Measurements from ENCODE around the gene WDR19. TPM values are rescaled to one million over a fixed set of nuclear protein-coding genes. Genes with fewer than 3 reads are reported as not detected.

WDR19 gene
- total and polyA plus RNA-seq, 2 donors (not counting 1 experiment from before 2014, with no cell fraction given): 34.8 to 36.0 TPM

DNA sequence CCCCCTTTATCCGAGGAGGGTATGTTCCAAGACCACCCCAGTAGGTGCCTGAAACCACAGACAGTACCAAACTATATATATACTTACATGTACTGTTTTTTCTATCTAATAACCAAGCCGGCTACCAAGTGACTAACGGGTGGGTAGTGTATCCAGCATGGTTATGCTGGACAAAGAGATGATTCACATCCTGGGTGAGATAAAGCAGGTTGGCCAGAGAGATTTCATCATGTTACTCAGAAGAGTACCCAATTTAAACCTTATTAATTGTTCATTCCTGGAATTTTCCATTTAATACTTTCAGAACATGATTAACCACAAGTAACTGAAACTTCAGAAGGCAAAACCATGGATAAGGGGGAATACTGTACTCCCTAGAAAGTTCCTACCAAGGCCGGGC is 137.3 kb downstream of the WDR19 start:
- H3K4me3 ChIP-seq (replicated peaks in 1 of 4; ENCODE audit: control extremely low read depth in 1 of 4, insufficient read depth in 1 of 4, low read depth in 3 of 4, low read length in 4 of 4): no peak overlapping the region
- H3K4me2 ChIP-seq (ENCODE audit: extremely low read depth, insufficient read depth, low read length): no peak overlapping the region
- TF ChIP-seq EZH2 (IDR thresholded peaks at IDR 0.05; ENCODE audit: low read length, missing control alignments): no peak
- TF ChIP-seq, protein P1, sequence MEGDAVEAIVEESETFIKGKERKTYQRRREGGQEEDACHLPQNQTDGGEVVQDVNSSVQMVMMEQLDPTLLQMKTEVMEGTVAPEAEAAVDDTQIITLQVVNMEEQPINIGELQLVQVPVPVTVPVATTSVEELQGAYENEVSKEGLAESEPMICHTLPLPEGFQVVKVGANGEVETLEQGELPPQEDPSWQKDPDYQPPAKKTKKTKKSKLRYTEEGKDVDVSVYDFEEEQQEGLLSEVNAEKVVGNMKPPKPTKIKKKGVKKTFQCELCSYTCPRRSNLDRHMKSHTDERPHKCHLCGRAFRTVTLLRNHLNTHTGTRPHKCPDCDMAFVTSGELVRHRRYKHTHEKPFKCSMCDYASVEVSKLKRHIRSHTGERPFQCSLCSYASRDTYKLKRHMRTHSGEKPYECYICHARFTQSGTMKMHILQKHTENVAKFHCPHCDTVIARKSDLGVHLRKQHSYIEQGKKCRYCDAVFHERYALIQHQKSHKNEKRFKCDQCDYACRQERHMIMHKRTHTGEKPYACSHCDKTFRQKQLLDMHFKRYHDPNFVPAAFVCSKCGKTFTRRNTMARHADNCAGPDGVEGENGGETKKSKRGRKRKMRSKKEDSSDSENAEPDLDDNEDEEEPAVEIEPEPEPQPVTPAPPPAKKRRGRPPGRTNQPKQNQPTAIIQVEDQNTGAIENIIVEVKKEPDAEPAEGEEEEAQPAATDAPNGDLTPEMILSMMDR (conservative IDR thresholded peaks at IDR 0.05 in 1 of 2, IDR thresholded peaks at IDR 0.05 in 1 of 2; ENCODE audit: low read depth in 1 of 2, low read length in 2 of 2): no peak
- no peaks in the 10 kb centered on the region for H4K20me1 ChIP-seq (ENCODE audit: control insufficient read depth, extremely low read depth, insufficient read depth, low read length)
- peak; percentile 82 to 97 for DNase-seq (ENCODE audit: low read depth in 2 of 2)
- H3K79me2 ChIP-seq (ENCODE audit: control insufficient read depth, insufficient read depth, low read length): no peaks in the 10 kb centered on the region
- peaks cover 3% of the 10 kb centered on the region for H3K36me3 ChIP-seq (ENCODE audit: control insufficient read depth, insufficient read depth, low read length)
- peaks cover 4% of the 10 kb centered on the region for H3K4me1 ChIP-seq (ENCODE audit: control insufficient read depth, extremely low read depth, insufficient read depth, low read length)
- H3K27me3 ChIP-seq (ENCODE audit: control insufficient read depth, insufficient read depth, low read length): no peaks in the 10 kb centered on the region
- H2AFZ ChIP-seq (ENCODE audit: low read length): no peak overlapping the region
- H3K9ac ChIP-seq (ENCODE audit: insufficient read depth, low read length): no peak overlapping the region
- peak overlapping the region; percentile 14 for H3K27ac ChIP-seq (ENCODE audit: insufficient read depth, low read length)
- no peaks in the 10 kb centered on the region for H3K9me3 ChIP-seq (ENCODE audit: control insufficient read depth, insufficient read depth, low read depth, low read length)

DNA sequence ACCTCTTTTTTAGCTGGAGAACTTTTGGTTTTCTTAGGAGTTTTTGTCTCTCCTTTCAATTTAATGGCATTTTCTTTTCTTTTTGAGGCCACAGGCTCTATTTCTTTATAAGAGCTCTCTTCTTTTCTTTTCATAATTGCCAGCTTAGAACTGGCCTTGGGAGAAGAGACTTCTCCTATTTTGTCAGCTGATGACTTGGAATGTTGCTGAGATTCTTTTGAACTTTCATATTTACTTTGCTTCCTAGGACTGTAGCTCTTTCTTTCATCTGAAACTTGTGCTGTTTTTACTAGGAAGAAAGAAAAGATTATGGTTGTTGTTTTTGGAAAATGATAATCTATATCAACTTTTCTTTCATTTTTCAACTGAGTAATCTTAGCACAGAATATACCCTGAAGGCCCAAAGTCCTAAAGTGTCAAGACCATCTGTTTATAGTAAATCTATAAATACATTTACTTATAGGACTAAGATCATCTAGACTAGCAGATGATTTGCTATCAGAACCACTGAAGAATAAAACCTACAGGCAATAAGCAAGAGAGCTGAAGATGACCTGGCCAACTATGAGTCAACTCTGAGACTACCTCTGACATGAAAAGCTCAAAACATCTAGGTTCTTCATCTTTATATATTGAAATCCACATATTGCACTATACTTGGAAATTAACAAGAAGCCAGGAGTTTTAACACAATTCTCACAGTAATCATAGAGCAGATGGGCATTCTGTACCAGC is 138.2 kb downstream of the WDR19 start:
- peaks cover 3% of the 10 kb centered on the region for H3K36me3 ChIP-seq (ENCODE audit: control insufficient read depth, insufficient read depth, low read length)
- no peak for TF ChIP-seq EZH2 (IDR thresholded peaks at IDR 0.05; ENCODE audit: low read length, missing control alignments)
- TF ChIP-seq, protein P1 (conservative IDR thresholded peaks at IDR 0.05 in 1 of 2, IDR thresholded peaks at IDR 0.05 in 1 of 2; ENCODE audit: low read depth in 1 of 2, low read length in 2 of 2): no peak

DNA sequence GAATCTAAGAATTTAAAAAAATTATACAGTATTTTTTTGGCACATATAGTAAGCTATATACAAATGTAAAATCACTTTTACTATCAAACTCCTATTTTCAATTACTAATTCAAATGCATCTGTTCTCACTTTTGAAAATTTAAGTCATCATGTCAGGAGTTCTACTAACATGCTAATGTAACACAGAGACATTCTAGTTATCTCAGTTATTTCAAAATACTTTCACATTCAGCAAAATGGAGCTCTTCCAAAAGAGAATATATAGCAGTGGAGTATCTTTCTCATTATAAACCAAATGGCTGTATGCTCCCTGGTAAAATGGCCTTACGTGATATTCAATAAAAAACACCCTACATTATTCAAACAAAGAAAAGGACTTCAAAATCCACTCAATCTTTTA is 141.5 kb downstream of the WDR19 start:
- H3K79me2 ChIP-seq (ENCODE audit: control insufficient read depth, insufficient read depth, low read length): no peaks in the 10 kb centered on the region
- no peak overlapping the region for H2AFZ ChIP-seq (ENCODE audit: low read length)
- peaks cover 1% of the 10 kb centered on the region for H3K36me3 ChIP-seq (ENCODE audit: control insufficient read depth, insufficient read depth, low read length)
- no peak for DNase-seq (ENCODE audit: low read depth in 2 of 2)
- H4K20me1 ChIP-seq (ENCODE audit: control insufficient read depth, extremely low read depth, insufficient read depth, low read length): no peaks in the 10 kb centered on the region
- H3K9ac ChIP-seq (ENCODE audit: insufficient read depth, low read length): no peak overlapping the region
- no peaks in the 10 kb centered on the region for H3K9me3 ChIP-seq (ENCODE audit: control insufficient read depth, insufficient read depth, low read depth, low read length)
- no peak overlapping the region for H3K4me2 ChIP-seq (ENCODE audit: extremely low read depth, insufficient read depth, low read length)
- no peak overlapping the region for H3K27ac ChIP-seq (ENCODE audit: insufficient read depth, low read length)
- no peaks in the 10 kb centered on the region for H3K27me3 ChIP-seq (ENCODE audit: control insufficient read depth, insufficient read depth, low read length)
- TF ChIP-seq, protein P1 (conservative IDR thresholded peaks at IDR 0.05 in 1 of 2, IDR thresholded peaks at IDR 0.05 in 1 of 2; ENCODE audit: low read depth in 1 of 2, low read length in 2 of 2): no peak
- no peak for TF ChIP-seq EZH2 (IDR thresholded peaks at IDR 0.05; ENCODE audit: low read length, missing control alignments)
- peaks cover 4% of the 10 kb centered on the region for H3K4me1 ChIP-seq (ENCODE audit: control insufficient read depth, extremely low read depth, insufficient read depth, low read length)
- H3K4me3 ChIP-seq (replicated peaks in 1 of 4; ENCODE audit: control extremely low read depth in 1 of 4, insufficient read depth in 1 of 4, low read depth in 3 of 4, low read length in 4 of 4): no peak overlapping the region

More for the DNA sequence above, 138.2 kb downstream of the WDR19 start:
- no peak overlapping the region for H2AFZ ChIP-seq (ENCODE audit: low read length)
- H3K4me1 ChIP-seq (ENCODE audit: control insufficient read depth, extremely low read depth, insufficient read depth, low read length): peaks cover 4% of the 10 kb centered on the region
- no peak overlapping the region for H3K27ac ChIP-seq (ENCODE audit: insufficient read depth, low read length)
- no peak overlapping the region for H3K9ac ChIP-seq (ENCODE audit: insufficient read depth, low read length)
- no peaks in the 10 kb centered on the region for H3K27me3 ChIP-seq (ENCODE audit: control insufficient read depth, insufficient read depth, low read length)
- no peak overlapping the region for H3K4me2 ChIP-seq (ENCODE audit: extremely low read depth, insufficient read depth, low read length)
- no peaks in the 10 kb centered on the region for H3K79me2 ChIP-seq (ENCODE audit: control insufficient read depth, insufficient read depth, low read length)
- no peaks in the 10 kb centered on the region for H4K20me1 ChIP-seq (ENCODE audit: control insufficient read depth, extremely low read depth, insufficient read depth, low read length)
- no peak overlapping the region for H3K4me3 ChIP-seq (replicated peaks in 1 of 4; ENCODE audit: control extremely low read depth in 1 of 4, insufficient read depth in 1 of 4, low read depth in 3 of 4, low read length in 4 of 4)
- peak in 1 of 2 donors; percentile 60 for DNase-seq (ENCODE audit: low read depth in 2 of 2)
- no peaks in the 10 kb centered on the region for H3K9me3 ChIP-seq (ENCODE audit: control insufficient read depth, insufficient read depth, low read depth, low read length)

Measured in fibroblast of lung (primary cell).